Keratinocyte (primary cell): Measurements from ENCODE around the gene SIGLEC5. TPM values are rescaled to one million over a fixed set of nuclear protein-coding genes. Genes with fewer than 3 reads are reported as not detected.

Experiments
- DNase-seq: peaks from one replicate; pipeline ENCODE4 v3.0.0-alpha.2; 2011; ENCODE audit warnings: low read depth, missing footprints, low spot score
- FAIRE-seq: peaks from 2 replicates; lab custom pipeline; 2011; peaks lifted over from hg19 to GRCh38; lab: Jason Lieb, UNC
- H2AFZ ChIP-seq: 2 replicates; pipeline ENCODE4 v1.6.0; 2012; ENCODE audit warnings: low read length, control low read depth, inconsistent platforms; ENCODE audit not compliant: control insufficient read depth
- H3K27ac ChIP-seq: 2 replicates; pipeline ENCODE4 v1.5.1; 2011; ENCODE audit warnings: low read length; ENCODE audit not compliant: control insufficient read depth, insufficient read depth
- H3K27me3 ChIP-seq: 3 replicates; pipeline ENCODE4 v1.6.0; 2011; ENCODE audit warnings: low read length; ENCODE audit not compliant: control insufficient read depth, insufficient read depth; ENCODE audit errors: extremely low read depth
- H3K36me3 ChIP-seq, 2 experiments: 2 replicates in 1 of 2; 3 replicates in 1 of 2; pipeline ENCODE4 v1.5.1; 2011; ENCODE audit warnings: low read length in 2 of 2, mild to moderate bottlenecking in 1 of 2; ENCODE audit not compliant: control insufficient read depth in 2 of 2, insufficient read depth in 2 of 2; ENCODE audit errors: extremely low read depth in 1 of 2
- H3K4me1 ChIP-seq: 3 replicates; pipeline ENCODE4 v1.5.1; 2011; ENCODE audit warnings: low read length; ENCODE audit not compliant: control insufficient read depth, insufficient read depth; ENCODE audit errors: extremely low read depth
- H3K4me2 ChIP-seq: 3 replicates; pipeline ENCODE4 v1.6.0; 2011; ENCODE audit warnings: low read depth, low read length; ENCODE audit not compliant: control insufficient read depth, insufficient read depth; ENCODE audit errors: extremely low read depth
- H3K4me3 ChIP-seq, 3 experiments: fragments of 200-600 bp in 1 of 3; sonication (generic) in 1 of 3; 2 replicates in 2 of 3; 3 replicates in 1 of 3; pipeline ENCODE4 v1.5.1; 2011 to 2016; ENCODE audit warnings: low read length in 3 of 3, mild to moderate bottlenecking in 3 of 3, control low read depth in 2 of 3, inconsistent platforms in 1 of 3, low read depth in 1 of 3, mixed read lengths in 1 of 3, mixed run types in 1 of 3, moderate library complexity in 1 of 3; ENCODE audit not compliant: control insufficient read depth in 2 of 3, insufficient read depth in 2 of 3; ENCODE audit errors: extremely low read depth in 1 of 3
- H3K79me2 ChIP-seq: 2 replicates; pipeline ENCODE4 v1.6.0; 2012; ENCODE audit warnings: low read length; ENCODE audit not compliant: control insufficient read depth, insufficient read depth
- H3K9ac ChIP-seq: 3 replicates; pipeline ENCODE4 v1.6.0; 2011; ENCODE audit warnings: low read length; ENCODE audit not compliant: control insufficient read depth, insufficient read depth; ENCODE audit errors: extremely low read depth
- H3K9me1 ChIP-seq: 3 replicates; pipeline ENCODE4 v1.6.0; 2011; ENCODE audit warnings: low read length; ENCODE audit not compliant: control insufficient read depth, insufficient read depth; ENCODE audit errors: extremely low read depth
- H3K9me3 ChIP-seq: 2 replicates; pipeline ENCODE4 v1.5.1; 2012; ENCODE audit warnings: low read depth, low read length; ENCODE audit not compliant: control insufficient read depth
- H4K20me1 ChIP-seq: 3 replicates; pipeline ENCODE4 v1.6.0; 2011; ENCODE audit warnings: low read length; ENCODE audit not compliant: control insufficient read depth, insufficient read depth; ENCODE audit errors: extremely low read depth
- EZH2 ChIP-seq: IDR thresholded peaks from one replicate; pipeline ENCODE4 v1.6.1; 2012; ENCODE audit warnings: inconsistent platforms, mild to moderate bottlenecking, low read length, moderate library complexity
- dilution Hi-C: fragments of 300-500 bp; cut with MboI; formaldehyde crosslinking; loops from one replicate; pipeline ENCODE4 v1.7.0; 2020; ENCODE audit warnings: low sequenced_read_pairs; ENCODE audit not compliant: extremely low pct_ligation_motif_present
- polyA plus RNA-seq, 5 experiments: library from polyadenylated mRNA; depleted of rRNA in 3 of 5; stranded (reverse) in 3 of 5; stranded (forward) in 1 of 5; unstranded in 1 of 5; fragments of >200 nt; gene quantifications; 1 replicate in 1 of 5; 2 replicates in 3 of 5; 3 replicates in 1 of 5; pipeline versions ENCODE4 v1.2.1 to v1.2.3, GENCODE V29; 2011 to 2012; ENCODE audit warnings: missing spikeins in 2 of 5, low read depth in 1 of 5, low replicate concordance in 1 of 5
- TF ChIP-seq, protein P1 (sequence below), 3 experiments: IDR thresholded peaks in 1 of 3; conservative IDR thresholded peaks in 1 of 3; optimal IDR thresholded peaks in 1 of 3; 2 replicates in 2 of 3; 3 replicates in 1 of 3; pipeline versions ENCODE3 to v1.5.1; 2011; ENCODE audit warnings: low read length in 3 of 3, mild to moderate bottlenecking in 3 of 3, moderate library complexity in 2 of 3, control low read depth in 1 of 3, inconsistent platforms in 1 of 3; ENCODE audit not compliant: insufficient read depth in 2 of 3; ENCODE audit errors: extremely low read depth in 1 of 3

SIGLEC5 gene
- polyA plus RNA-seq, 1 donor (not counting 4 experiments of a cell fraction or from before 2014, with no cell fraction given): not detected

DNA sequence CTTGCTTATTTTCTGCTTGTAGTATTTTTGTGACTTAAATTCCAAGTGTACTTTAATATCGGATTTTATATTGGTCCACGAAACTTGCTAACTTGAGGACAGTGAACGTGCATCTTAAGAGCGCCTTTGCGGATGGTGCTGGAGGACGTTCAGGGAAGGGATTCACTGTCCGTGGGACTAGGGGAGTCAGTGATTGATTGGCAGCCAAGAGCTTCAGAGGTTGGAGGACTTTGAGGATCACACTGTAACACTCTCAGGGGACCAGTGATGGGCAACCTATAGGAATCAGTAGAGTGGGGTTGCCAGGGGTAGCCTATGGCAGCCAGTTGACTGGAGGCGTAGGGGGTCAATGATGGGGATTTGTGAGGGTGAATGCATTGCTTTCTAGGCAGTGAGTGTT is 58.6 kb downstream of the SIGLEC5 start:
- dilution Hi-C loops: no loop called here
- peak overlapping the region; percentile 88 for H2AFZ ChIP-seq
- peaks cover 10% of the 10 kb centered on the region for H3K4me1 ChIP-seq
- FAIRE-seq (peak; percentile 63), DNase-seq (no peak)
- H3K9ac ChIP-seq: peak overlapping the region; percentile 76
- H4K20me1 ChIP-seq: no peaks in the 10 kb centered on the region
- H3K4me2 ChIP-seq: peak overlapping the region; percentile 97
- H3K4me3 ChIP-seq: peak overlapping the region; percentile 74 to 91 (median 90)
- H3K36me3 ChIP-seq: peaks cover 0 to 7% of the 10 kb centered on the region in 2 experiments
- peak overlapping the region; percentile 47 for H3K27ac ChIP-seq
- H3K79me2 ChIP-seq: peaks cover 19% of the 10 kb centered on the region
- H3K9me1 ChIP-seq: no peaks in the 10 kb centered on the region
- no peaks in the 10 kb centered on the region for H3K27me3 ChIP-seq
- TF ChIP-seq, protein P1, sequence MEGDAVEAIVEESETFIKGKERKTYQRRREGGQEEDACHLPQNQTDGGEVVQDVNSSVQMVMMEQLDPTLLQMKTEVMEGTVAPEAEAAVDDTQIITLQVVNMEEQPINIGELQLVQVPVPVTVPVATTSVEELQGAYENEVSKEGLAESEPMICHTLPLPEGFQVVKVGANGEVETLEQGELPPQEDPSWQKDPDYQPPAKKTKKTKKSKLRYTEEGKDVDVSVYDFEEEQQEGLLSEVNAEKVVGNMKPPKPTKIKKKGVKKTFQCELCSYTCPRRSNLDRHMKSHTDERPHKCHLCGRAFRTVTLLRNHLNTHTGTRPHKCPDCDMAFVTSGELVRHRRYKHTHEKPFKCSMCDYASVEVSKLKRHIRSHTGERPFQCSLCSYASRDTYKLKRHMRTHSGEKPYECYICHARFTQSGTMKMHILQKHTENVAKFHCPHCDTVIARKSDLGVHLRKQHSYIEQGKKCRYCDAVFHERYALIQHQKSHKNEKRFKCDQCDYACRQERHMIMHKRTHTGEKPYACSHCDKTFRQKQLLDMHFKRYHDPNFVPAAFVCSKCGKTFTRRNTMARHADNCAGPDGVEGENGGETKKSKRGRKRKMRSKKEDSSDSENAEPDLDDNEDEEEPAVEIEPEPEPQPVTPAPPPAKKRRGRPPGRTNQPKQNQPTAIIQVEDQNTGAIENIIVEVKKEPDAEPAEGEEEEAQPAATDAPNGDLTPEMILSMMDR (optimal IDR thresholded peaks at IDR 0.05 in 1 of 3, IDR thresholded peaks at IDR 0.05 in 1 of 3, conservative IDR thresholded peaks at IDR 0.05 in 1 of 3; ENCODE audit: extremely low read depth in 1 of 3, insufficient read depth in 2 of 3, low read length in 3 of 3): no peak
- no peak for TF ChIP-seq EZH2
- H3K9me3 ChIP-seq: no peaks in the 10 kb centered on the region

DNA sequence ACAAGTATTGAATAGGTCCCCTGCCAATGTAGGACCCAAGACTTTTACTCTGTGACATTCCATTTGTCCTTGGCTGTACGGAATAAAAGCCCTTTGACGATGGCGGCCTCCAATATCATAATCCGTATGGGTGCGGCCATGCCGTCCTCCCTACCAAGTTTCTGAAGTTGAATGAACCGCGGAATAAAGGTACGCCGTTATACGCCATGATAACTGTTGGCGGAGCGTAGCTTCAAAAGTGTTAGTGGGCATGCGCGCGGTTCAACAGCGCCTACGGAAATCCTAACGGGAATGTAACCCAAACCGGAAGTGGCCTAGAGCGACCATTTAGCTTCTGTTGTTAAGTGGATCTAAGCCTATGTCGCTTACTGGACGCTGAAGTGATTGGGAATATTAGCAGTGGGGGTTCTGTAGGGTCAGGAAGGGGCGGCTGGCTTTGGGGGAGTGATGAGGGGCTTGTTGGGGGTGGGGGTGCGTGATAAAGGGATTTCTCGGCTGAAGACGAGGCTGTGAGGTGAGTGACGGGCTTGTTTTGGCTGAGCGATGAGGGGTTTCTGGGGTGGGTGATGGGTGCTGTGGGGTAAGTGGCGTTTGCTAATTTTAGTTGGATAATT is 59.1 kb downstream of the SIGLEC5 start, which contains the start of gene ZNF175:
Gene ZNF175 (plus strand): TSS at position 322 of the 614 bp plus-strand sequence. CDS start 2,047 bp downstream, outside the sequence.
- no peaks in the 10 kb centered on the region for H3K9me1 ChIP-seq
- peak within 1 kb of the TSS; percentile 76 for H3K9ac ChIP-seq
- peaks cover 10% of the 10 kb centered on the region for H3K4me1 ChIP-seq
- H3K27ac ChIP-seq: peak within 1 kb of the TSS; percentile 47
- dilution Hi-C loops: no loop called here
- H2AFZ ChIP-seq: peak within 1 kb of the TSS; percentile 88
- peak within 1 kb of the TSS; percentile 97 for H3K4me2 ChIP-seq
- H3K9me3 ChIP-seq: no peaks in the 10 kb centered on the region
- no peak for TF ChIP-seq EZH2
- TF ChIP-seq, protein P1 (optimal IDR thresholded peaks at IDR 0.05 in 1 of 3, IDR thresholded peaks at IDR 0.05 in 1 of 3, conservative IDR thresholded peaks at IDR 0.05 in 1 of 3; ENCODE audit: extremely low read depth in 1 of 3, insufficient read depth in 2 of 3, low read length in 3 of 3): no peak
- DNase-seq (peak; percentile 64), FAIRE-seq (peak; percentile 97)
- H4K20me1 ChIP-seq: no peaks in the 10 kb centered on the region
- H3K4me3 ChIP-seq: peak within 1 kb of the TSS; percentile 74 to 91 (median 90)
- peaks cover 0 to 7% of the 10 kb centered on the region in 2 experiments for H3K36me3 ChIP-seq
- H3K79me2 ChIP-seq: peaks cover 19% of the 10 kb centered on the region
- no peaks in the 10 kb centered on the region for H3K27me3 ChIP-seq
